Measurements from ENCODE around the gene NEUROD2.

GRCh38 chr17:39647256-39647655, 39.5 kb upstream of the NEUROD2 start:
- TF ChIP-seq ZBTB11 (tag by site-specific recombination; conservative IDR thresholded peaks at IDR 0.05; ENCODE audit: low read depth) (no peak), CTCF (tag by site-specific recombination; IDR thresholded peaks at IDR 0.05) (no peak), PBX3 (CRISPR knock-in tag; IDR thresholded peaks at IDR 0.05) (no peak), ZNF777 (tag by site-specific recombination; IDR thresholded peaks at IDR 0.05; ENCODE audit: borderline replicate concordance) (no peak)

Data from HEK293 (cell line).